Umbilical cord (tissue), 2 donors: ENCODE data around the gene AHNAK2. TPM values are rescaled to one million over a fixed set of nuclear protein-coding genes. Genes with fewer than 3 reads are reported as not detected.
A peak's percentile ranks its signal among the peaks of the same experiment; 100 is the strongest.

Experiments
- DNase-seq: peaks from one replicate; pipeline ENCODE4 v3.0.0-alpha.2; 2015; ENCODE audit warnings: low spot score
- total RNA-seq: library from RNA; depleted of rRNA; stranded (reverse); fragments of >200 nt; gene quantifications from one replicate; pipeline ENCODE4 v1.2.3, GENCODE V29; 2014; ENCODE audit warnings: low replicate concordance; ENCODE audit not compliant: insufficient read depth

AHNAK2 gene
- total RNA-seq, 1 donor from 2014 or later: 59.0 TPM

DNA sequence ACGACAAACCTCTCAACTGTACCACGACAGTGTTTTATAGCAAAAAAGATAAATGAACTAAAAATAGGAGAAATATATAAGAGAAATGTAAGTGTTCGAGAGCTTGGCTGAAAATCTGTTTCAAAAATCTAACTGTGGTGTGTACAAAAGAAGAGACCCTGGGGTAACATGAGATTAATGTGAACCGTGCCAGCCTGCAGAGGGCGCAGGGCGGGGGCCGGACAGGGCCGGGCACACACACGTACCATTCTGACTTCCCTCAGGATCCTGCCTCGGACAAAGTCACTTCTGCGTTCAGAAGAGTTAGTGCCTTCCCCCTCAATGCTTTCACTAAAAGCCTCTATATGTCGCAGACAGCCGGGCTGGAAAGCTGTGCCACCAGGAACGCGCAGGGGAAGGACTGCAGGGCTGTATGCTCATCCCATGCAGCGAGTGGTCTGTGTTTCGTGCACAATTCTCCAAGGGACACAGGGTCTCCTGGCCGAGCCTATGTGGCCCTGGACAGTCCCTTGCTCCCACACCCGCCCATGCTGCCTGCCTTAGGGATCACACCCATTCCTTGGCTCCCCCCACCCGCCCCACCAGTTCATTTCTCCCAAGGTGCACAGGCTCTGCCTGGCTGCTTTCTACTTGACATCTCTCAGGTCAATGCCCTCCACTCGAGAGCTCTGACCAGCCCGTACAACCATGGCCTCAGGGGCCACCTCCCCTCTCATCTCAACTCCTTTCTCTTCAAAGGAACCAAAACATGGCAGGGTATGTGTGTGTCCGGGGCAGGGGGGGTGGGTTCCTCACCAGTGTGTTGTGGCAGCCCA, 34.2 kb upstream of the AHNAK2 start:
- no peak for DNase-seq

DNA sequence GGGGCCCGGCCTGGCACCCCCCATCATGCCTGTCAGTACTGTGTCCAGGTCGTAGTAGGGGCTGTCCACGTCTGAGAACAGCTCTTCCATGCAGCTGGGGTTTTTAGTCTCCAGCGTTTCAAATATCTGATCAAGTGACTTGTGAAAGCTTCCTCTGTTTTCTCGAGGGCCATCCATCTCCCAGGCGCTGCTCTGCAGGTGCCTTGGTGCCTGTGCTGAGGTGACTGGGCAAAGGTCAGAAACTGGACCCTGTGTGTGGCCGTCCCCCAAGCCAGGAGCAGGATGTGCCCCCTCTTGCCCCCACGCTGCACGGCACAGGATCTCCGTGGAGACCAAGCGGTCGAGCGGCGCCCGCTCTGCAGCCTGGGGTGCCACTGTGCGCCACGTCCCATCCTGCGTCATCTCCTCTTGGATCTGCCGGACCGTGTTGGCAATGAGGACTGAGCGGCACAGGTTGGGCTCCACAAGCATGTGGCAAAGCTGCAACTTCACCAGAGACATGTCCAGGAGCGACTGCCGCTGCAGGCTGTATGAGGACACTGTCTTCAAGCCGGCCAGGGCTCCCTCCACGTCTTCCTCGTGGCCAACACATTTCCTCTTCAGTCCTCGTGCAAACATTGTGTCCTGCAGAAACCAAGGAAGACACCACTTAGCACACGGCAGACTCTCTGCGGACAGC, 33.3 kb upstream of the AHNAK2 start:
- DNase-seq: no peak

DNA sequence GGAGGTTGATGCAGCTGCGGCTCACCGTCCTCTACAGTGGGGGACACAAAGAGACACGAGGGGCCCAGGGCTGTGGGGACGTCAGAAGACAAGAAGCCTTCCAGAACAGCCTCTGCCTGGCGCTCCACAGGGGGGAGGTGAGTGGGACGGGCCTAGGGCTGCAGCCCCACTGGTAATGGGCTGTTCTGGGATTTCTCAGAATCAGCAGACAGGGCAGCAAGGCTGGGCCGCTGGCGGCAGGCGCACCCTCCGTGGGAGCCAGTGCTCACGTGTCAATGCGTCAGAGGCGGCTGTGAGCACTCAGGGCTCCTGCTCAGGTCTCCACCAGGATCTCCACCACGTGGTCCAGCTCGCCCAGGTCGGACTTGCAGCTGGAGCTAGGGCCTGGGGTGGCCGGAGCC, 32.7 kb upstream of the AHNAK2 start:
- DNase-seq: peak; percentile 84

DNA sequence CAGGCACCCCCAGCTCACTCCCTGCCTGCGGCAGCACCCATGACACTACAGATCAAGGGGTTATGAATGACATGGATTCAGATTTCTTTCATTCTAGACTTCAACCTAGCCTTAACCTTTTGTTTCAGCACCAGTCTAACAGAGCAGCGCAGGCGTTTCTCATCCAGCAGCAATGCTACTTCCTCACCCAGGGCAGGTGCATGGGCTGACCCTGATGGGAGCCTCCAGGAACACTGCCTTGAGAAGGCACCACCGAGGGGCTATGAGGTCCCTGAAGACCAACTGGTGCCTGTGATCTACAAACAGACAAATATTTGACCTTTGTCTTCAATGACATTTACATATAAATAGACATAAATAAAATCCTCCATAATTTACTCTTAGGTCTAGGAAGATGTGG, 31.9 kb upstream of the AHNAK2 start:
- DNase-seq: no peak

DNA sequence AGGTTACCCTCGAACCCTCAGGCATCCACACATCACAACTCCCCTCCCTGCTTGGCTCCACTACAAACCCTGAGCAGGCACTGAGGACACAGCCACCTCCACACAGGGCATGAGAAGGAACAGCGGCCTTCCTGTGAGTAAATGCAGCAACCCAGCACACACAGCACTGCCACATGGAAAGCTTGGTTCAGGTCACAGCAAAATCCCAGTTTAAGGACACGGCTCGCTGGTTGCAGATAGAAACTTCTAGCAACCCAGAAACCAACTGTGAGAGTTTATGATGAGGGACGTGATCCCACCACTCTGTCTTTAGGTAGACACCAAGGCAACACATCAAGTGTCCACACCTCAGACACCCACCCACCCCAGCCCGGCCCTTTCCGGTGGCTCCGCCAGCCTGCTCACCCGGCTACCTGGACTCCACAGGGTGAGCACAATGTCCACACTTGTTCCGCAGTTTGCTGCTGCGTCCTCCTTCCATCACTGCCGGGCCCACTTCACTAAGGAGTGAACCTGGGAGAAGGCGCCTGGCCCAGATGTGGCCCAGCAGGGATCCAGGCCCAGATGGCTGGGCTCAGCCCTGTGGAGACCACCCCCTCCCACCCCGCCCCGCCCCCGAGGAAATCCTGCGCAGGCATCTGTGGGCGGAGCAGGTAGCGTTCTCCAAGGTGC, 29.6 kb upstream of the AHNAK2 start:
- no peak for DNase-seq

DNA sequence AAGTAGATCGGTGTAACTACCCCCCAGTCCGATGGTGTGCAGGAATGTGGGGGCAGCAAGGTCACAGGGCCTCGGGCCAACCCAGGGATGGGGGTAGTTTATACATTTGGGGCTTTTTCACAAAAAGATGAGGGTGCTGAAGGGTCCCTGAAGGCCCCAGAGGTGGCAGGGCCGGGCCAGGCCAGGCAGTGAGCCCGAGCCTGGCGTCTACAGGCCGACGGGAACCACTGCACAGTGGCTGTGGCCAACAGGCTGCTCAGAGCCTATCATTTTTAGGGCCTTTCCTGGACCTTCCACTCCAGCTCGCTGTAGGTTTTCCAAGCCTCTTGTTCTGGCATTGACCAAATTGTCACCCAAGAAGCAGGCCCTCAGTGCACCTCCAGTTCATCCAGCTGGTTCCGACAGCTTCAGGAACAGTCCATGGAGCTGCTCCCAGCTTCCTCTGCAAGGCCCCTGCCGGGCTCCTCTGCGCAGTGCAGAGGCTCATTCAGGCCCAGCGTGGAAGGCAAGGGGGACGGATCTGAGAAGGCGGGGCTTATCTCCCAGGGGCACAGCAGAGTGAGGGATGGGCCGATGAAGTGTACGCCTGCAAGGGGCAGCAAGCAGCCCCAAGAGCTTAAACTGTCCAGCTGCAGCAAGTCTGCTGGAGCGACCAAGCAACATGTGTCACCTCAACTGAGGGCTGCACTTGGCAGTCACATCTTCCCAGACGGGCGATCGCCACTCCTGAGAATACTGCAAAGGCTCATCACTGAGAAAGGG, 28.8 kb upstream of the AHNAK2 start:
- DNase-seq: no peak

DNA sequence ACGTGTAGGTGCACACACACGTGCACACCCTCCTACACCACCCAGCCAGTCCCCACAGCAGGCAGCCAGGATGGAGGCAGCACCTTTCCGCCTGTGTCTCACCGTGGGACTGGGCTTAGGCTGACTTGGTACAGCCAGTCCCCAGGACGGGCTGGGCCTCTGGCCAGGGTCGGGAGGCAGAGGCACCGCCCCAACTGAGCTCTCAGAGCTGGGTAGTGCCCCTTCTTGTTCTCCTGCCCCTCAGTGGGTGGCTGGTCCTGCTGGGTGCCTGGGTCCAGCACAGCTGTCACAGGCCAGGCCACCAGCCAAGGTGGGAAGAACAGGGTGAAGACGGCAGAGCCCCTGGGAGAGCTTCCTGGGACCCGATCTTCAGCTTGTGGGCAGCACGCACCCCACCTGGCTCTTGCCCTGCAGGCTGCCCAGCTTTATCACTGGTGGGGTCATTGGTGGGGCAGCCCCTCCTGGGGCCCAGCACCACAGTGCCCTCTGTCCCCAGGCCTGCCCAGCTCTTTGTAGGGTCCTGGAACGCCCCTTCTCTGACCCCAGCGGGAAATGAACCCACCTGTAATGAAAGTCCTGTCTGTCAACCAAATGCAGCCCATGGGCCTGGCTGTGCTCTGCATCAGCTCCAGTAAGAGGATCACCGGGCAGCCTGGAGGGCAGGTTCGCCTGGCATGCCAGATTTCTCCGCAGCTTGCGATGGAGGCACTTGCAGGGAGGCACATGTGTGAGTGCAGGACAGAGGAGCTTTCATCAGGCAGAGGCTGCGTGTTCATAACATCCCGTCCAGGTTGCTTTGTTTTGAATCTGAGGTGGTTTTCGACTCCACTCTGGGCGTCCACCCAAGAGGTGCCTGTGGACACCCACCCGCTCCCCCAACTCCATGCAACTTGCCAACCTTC, 28.0 kb upstream of the AHNAK2 start:
- DNase-seq: no peak

DNA sequence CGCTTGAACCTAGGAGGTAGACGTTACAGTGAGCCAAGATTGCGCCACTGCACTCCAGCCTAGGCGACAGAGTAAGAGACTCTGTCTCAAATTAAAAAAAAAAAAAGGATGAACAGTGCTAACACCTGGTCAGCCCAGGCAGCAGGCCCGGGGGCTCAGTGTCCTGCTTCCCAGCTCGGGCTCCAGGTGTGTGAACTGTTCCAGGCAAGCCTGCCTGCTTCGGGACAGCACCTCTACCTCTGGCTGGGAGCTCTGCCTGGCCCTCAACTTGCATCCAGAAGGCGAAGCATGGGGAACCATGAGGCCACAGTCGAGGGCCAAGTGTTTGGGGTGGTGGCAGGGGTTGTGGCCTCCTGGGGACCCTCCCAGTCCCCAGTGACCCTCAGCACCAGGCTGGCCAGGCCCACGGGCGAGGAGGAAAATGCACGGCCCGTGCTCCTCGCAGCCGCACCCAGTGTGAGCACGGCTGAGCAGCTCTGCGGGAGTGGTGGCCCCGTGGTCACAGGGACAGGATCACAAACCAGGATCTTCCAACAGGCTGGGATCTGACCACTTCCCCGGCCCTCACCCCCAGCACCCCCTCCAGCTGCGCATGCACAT, 27.3 kb upstream of the AHNAK2 start:
- DNase-seq: no peak

DNA sequence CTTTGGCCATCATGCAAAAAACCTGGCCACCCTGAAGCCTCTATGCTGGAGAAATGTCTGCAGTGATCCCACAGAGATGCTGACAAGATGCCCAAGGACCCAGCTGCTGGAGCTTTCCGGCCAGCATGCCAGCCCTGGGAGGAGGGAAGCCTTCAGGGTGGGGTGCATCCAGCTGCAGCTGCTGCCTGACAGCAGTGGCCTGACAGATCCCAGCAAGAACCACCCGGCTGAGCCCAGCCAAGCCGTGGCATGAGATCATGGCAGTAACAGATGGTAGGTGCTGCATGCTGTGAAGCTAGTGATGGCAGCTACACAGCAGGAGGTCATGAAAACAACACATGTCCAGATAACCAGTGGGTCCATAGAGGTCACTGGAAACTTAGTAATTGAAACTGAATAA, 21.2 kb upstream of the AHNAK2 start:
- DNase-seq: no peak

DNA sequence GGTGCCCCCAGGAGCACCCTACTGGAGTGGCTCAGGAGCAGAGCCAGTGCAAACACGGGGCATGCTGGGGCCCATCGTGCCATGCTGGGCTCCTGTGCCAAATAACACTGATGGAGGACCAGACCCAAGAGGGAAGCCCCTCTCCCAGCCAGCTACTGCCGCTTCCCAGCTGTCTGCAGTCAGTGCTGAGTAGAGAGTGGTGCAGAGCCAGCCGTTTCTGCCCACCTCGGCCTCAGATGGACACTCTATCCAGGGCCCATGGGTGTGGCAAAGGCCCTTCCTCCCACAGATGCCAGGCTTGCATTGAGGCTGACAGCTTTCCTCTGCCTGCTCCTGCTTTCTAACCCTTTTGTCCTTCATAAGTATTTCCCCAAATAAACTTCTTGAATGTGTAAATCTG, 20.6 kb upstream of the AHNAK2 start:
- no peak for DNase-seq

DNA sequence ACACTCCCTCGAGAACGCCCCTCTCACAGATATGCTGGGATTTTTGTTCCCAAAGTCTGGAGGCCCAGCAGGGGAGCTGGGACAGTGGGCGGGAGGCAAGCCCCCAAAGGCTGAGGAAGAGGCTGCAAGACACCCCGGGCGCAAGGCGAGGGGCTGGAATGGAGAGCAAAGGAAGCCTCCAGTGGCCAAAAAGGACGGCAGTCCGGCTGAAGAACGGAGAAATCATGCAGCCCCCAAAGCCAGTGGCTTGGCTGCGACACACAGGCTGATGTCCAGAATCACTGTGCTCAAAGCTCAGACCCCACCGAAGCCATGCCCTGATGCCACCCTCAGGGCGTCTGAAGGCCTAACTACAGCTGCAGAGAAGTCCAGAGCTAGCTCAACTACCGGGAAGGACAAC, 18.3 kb upstream of the AHNAK2 start:
- no peak for DNase-seq

DNA sequence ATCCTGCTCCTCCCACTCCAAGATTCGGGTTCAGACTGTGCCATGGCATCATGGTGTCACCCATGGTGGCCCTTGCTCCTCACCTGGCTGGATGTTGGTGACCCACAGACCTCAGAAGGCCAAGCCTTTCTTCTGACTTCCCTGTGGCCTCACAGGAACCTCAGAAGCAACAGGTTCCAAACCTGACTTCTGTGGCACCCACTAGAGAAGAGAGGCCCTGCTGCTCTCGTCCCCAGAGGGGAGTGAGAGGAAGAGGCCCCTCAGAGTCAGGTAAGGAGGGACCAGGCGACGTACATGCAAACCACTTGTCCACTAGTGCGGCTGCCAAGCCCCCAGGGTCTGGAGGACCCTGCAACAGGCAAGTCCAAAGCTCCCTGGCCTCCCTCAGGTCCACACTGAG, 17.9 kb upstream of the AHNAK2 start:
- DNase-seq: no peak

DNA sequence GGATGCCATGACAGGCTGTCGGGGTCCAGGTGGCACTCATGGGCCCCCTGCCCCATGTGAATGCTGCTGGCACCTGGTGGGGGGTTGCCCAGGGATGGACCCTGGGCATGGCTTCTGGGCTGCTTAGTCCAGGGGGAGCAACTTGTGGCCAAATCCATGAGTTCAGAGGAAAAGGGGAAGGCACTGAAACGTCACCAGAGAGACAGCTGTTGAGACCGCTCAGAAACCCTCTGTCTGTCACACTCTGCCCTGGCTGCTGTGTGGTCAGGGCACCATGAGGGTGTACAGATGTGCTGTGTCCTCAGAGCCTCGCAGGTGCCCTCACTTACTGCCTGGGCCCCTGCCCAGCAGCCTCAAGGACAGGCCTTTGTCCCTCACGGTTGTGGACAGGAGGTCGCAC, 16.8 kb upstream of the AHNAK2 start:
- no peak for DNase-seq

DNA sequence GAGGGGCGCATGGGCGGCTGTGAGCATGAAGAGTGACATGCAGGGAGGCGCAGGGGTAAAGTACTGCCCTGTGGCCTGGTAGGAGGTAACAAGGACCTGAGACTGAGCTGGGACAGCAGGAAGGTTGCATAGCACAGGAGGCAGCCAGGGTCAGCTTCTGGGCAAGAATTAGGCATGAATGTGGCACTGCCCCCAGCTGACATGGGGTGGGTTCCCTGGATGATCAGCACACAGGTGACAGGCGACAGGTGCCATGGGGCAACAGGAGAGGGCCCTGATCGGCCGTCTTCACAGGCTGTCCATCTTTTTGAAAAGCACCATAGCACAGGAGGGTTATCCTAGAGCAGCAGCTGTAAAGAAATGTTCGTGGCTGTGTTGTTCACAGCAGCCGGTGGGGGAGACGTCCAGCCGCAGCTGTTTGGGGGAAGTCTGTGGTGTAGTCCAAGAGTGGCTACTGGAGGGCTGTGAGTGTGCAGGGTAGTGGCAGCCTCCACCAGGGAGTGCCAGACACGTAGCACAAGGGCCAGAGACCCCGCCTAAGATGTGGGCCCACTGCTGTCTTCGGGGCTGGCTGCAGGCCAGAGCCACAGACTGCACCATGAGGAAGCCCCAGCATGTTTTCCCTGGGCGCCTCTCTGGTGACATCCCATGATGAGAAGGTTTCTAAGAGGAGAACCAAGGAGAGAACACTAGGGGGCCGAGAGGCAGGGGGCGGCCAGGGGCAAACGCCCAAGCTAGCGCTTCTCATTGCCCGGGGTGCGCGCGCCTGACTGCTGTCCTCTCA, 15.8 kb upstream of the AHNAK2 start:
- DNase-seq: no peak

DNA sequence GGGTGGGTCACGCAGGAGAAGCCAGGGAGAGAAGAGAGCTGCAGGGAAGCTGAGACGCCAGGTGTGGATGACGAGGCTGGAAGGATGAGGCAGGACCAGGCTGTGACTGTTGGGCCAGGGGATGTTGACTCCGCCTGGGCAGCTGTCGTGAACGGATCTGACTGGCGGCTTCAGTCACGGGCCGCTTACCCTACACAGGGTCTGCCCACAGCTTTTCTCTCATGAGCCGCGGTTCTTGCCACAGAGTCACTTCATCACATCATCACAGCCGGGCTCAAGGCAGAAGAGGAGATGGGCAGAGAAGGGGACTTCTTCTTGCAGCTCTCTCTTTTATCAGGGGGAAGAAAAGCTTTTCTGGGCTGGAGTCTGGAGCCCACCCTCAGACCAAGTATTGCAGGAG, 15.1 kb upstream of the AHNAK2 start:
- DNase-seq: no peak

DNA sequence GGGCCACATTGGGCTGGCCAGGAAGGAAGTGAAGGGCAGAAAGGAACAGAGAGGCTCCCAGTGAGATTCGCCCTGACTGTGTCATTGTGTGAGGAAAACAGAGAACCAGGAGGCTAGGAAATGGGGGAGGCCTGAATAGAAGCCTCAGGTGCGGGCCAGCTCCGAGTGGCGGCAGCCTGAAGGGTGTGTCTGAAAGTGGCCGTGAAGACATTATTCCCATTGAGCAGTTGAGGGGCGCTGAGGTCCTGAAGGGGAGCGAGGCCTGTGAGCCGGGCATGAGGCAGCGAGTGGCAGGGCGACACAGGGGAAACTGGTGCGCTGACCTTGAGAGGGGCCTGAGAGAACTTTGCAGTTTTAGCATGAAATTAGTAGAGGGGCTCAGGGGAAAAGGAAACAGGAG, 14.3 kb upstream of the AHNAK2 start:
- DNase-seq: no peak

DNA sequence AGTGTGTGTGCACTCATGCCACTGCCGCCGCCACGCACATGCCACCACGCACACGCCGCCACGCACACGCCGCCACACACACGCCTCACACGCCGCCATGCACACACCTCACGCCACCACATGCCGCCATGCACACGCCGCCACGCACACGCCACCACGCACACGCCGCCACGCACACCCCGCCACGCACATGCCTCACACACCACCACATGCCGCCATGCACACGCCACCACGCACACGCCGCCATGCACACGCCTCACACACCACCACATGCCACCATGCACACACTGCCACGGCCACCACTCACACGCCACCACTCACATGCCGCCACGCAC, 13.7 kb upstream of the AHNAK2 start:
- no peak for DNase-seq

DNA sequence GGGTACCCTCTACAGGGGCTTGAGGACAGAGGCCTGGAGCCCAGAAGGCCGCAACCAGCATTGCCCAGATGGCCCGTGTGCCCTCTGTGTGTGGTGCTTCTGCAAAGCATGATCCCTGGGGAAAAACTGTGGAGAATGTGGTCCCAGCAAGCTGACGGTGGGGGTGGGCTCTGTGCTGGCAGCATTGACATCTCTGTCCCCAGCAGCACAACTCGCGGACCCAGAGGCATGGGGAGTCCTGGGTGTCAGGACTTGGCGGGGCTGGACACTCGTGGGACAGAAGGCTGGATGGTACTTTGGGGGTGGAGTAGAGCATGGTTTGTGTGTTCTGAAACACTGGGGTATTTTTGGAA, 11.8 kb upstream of the AHNAK2 start:
- DNase-seq: no peak

DNA sequence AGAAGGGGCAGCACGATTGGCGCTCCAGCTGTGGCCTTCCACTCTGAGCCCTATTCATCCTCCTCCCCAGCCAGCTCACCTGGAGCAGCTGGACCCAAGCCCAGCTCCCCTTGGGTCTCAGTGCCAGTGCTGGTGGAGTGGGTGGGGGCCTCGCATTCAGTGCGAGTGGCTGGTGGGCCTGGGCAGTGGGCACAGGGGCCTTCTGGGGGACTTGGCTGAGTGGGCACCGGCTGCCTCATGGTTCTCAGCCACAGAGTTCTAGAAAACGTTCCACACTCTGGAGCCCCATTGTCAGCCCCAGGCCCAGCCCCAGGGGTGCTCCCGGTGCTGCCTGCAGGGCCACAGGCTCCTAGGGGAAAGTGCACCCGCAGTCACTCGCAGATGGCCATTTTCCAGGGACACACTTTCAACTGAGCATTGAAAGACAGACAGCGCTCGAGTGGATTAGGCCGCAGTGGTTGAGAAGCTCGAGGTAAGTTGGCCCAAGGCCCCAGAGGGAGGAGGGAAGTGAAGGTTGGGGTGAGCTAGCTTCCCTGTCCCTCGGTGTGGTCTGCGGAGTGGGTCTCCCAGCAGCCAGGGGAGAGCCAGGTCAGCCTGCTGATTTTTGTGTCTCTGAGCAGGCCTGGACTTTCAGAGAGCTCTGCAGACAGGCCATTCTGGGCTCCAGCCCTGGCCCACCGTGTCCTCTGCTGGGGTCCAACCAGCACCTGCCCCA, 11.2 kb upstream of the AHNAK2 start:
- DNase-seq: no peak
